PC-9 (cell line): ENCODE measurements around the gene CAPN9. TPM values are rescaled to one million over a fixed set of nuclear protein-coding genes. Genes with fewer than 3 reads are reported as not detected.

ENCODE experiments used
- BruUV-seq: library from RNA; stranded (reverse); fragments of 400-500 nt; replicated peaks from 2 replicates; lab custom pipeline; 2021; lab: Mats Ljungman, UMichigan
- CTCF ChIA-PET: fragments of 300-600 bp; sonication (Branson Sonifier 250); formaldehyde crosslinking; loops from one replicate; lab custom pipeline; 2022; ENCODE audit warnings: antibody characterized with exemption; lab: Charles Lee
- POLR2A ChIA-PET: fragments of 300-600 bp; sonication (Branson Sonifier 250); formaldehyde crosslinking; loops from one replicate; lab custom pipeline; 2022; ENCODE audit warnings: antibody characterized with exemption; ENCODE audit not compliant: unreplicated experiment; lab: Charles Lee
- DNase-seq, 2 experiments: peaks; one replicate each; pipeline versions ENCODE4 v3.0.0 to v3.0.0-alpha.2; 2015 to 2022; ENCODE audit warnings: mixed read lengths in 1 of 2
- H2AFZ ChIP-seq: fragments of 200-600 bp; sonication (generic); 2 replicates; pipeline ENCODE4 v1.8.1; 2017; ENCODE audit warnings: antibody characterized with exemption
- H3F3A ChIP-seq: fragments of 200-600 bp; sonication (generic); 2 replicates; pipeline ENCODE4 v1.8.1; 2017; ENCODE audit warnings: antibody characterized with exemption, mild to moderate bottlenecking, low read depth; ENCODE audit not compliant: insufficient read depth
- H3K27ac ChIP-seq: fragments of 200-600 bp; sonication (generic); 2 replicates; pipeline ENCODE4 v1.6.1; 2016; ENCODE audit warnings: mixed run types
- H3K27me3 ChIP-seq: fragments of 200-600 bp; sonication (generic); 2 replicates; pipeline ENCODE4 v1.6.1; 2016; ENCODE audit warnings: low read depth, mixed run types; ENCODE audit not compliant: insufficient read depth
- H3K36me3 ChIP-seq: fragments of 200-600 bp; sonication (generic); 2 replicates; pipeline ENCODE4 v1.6.1; 2016; ENCODE audit warnings: low read depth, mixed run types
- H3K4me1 ChIP-seq: fragments of 200-600 bp; sonication (generic); replicated peaks from 2 replicates; pipeline ENCODE4 v1.6.1; 2016; ENCODE audit warnings: mixed run types; ENCODE audit not compliant: insufficient read depth
- H3K4me2 ChIP-seq: fragments of 200-600 bp; sonication (generic); 2 replicates; pipeline ENCODE4 v1.6.1; 2017; ENCODE audit warnings: mixed run types
- H3K4me3 ChIP-seq: fragments of 200-600 bp; sonication (generic); 2 replicates; pipeline ENCODE4 v1.6.1; 2016; ENCODE audit warnings: mixed run types
- H3K79me2 ChIP-seq: fragments of 200-600 bp; sonication (generic); 2 replicates; pipeline ENCODE4 v1.6.1; 2017; ENCODE audit warnings: low read depth, mixed run types
- H3K9me2 ChIP-seq: fragments of 200-600 bp; sonication (generic); 2 replicates; pipeline ENCODE4 v1.8.1; 2017; ENCODE audit warnings: mild to moderate bottlenecking; ENCODE audit not compliant: insufficient read depth
- H3K9me3 ChIP-seq: fragments of 200-600 bp; sonication (generic); 2 replicates; pipeline ENCODE4 v1.8.1; 2016; ENCODE audit warnings: low read depth; ENCODE audit not compliant: insufficient read depth
- H4K20me1 ChIP-seq: fragments of 200-600 bp; sonication (generic); 2 replicates; pipeline ENCODE4 v1.8.1; 2017; ENCODE audit not compliant: insufficient read depth
- EZH2 ChIP-seq: fragments of 200-600 bp; sonication (generic); IDR thresholded peaks from 2 replicates; pipeline ENCODE4 v1.8.0; 2017; ENCODE audit warnings: antibody characterized with exemption, low read depth
- intact Hi-C: fragments of 100-400 bp; cut with micrococcal nuclease; formaldehyde crosslinking; loops from one replicate; pipeline ENCODE4 v1.10.0; 2022; ENCODE audit not compliant: unreplicated experiment
- total RNA-seq: library from RNA; stranded (reverse); gene quantifications from 2 replicates; pipeline ENCODE4 v1.2.3, GENCODE V29; 2021
- TF ChIP-seq, protein P1 (sequence below): fragments of 200-600 bp; sonication (generic); conservative IDR thresholded peaks from 2 replicates; pipeline ENCODE4 v1.6.1; 2017; ENCODE audit warnings: mixed run types, antibody characterized with exemption, mild to moderate bottlenecking, moderate library complexity

Gene CAPN9
- total RNA-seq, 1 experiment from 2014 or later = not detected

DNA sequence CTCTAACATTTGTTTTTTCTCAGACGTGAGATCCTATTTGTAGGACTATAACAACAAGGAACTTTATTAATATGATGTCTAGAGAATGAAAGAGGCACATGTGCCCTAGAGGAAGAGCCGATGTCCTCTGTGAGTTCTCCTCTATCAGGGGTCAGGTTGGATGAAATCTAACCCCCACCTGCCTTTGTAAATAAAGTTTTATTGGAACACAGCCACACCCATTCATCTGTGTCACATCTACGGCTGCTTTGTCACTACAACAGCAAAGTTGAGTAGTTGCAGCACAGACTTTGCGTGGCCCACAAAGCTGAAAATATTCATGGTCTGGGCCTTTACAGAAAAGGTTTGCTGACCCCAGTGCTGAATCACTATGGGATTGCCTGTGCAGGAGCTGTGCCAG is 571 bp upstream of the CAPN9 start:
- DNase-seq = no peak
- CTCF ChIA-PET = no interaction called here

DNA sequence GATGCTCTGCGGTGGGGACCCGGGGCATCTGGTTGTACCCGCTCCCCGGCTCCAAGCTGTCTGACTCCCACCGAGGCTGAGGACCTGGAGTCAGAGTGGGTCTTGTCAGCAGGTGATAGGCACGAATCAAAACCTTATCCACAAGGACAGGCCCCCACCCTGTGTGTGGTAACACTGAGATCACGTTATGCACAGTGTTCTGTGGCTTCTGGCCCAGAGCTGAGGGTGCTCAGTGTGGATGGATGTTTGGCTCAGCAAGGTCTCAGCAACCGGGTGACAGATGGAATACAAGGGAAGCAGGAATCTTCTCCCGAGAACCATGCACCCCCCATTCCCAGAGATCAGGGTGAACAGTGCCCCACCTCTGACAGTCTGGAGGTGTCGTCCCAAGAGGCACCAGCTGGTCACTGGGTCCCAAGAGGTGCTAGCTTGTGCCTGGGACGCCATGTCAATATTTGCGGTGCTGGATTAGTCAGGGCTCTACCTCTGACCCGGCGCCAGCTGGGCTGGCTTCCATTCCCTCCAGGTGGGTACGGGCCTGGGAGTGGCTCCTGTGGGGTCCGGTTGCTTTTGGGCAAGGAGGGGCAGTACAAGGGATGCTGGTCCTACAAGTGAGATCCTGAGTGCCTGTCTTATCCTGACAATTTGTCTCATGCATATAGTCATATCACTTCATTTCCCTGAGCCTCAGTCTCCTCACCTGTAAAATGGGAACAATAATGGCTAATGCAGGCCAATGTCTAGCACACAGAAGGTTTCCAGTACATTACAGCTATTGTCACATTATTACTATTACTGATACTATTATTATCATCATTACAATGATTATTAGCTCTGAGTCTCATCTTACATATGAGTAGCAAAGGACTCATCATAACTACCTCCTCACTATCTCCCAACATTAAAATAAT is 957 bp downstream of the CAPN9 start:
- intact Hi-C loops = no loop called here
- ChIA-PET POLR2A (no interaction called here), CTCF (interaction anchor here (0.6 to 1.0 kb wide), 2 partner anchors 29 to 106 kb away, joined by 3 to 4 read pairs; no protein-coding TSS in a partner anchor)

More for the DNA sequence above, 571 bp upstream of the CAPN9 start:
- H4K20me1 ChIP-seq = no peaks in the 10 kb centered on the region
- POLR2A ChIA-PET = interaction anchor here (0.7 kb wide), 1 partner anchor 521 kb away, joined by 3 read pairs; no protein-coding TSS in a partner anchor
- H3F3A ChIP-seq = peaks cover 4% of the 10 kb centered on the region; the same call in 1 of the 2 replicates
- BruUV-seq = no TSS peak
- H3K4me1 ChIP-seq = peaks cover 31% of the 10 kb centered on the region
- no peaks in the 10 kb centered on the region for H3K27me3 ChIP-seq
- no peak overlapping the region for H3K27ac ChIP-seq
- no peaks in the 10 kb centered on the region for H3K79me2 ChIP-seq
- TF ChIP-seq, protein P1, sequence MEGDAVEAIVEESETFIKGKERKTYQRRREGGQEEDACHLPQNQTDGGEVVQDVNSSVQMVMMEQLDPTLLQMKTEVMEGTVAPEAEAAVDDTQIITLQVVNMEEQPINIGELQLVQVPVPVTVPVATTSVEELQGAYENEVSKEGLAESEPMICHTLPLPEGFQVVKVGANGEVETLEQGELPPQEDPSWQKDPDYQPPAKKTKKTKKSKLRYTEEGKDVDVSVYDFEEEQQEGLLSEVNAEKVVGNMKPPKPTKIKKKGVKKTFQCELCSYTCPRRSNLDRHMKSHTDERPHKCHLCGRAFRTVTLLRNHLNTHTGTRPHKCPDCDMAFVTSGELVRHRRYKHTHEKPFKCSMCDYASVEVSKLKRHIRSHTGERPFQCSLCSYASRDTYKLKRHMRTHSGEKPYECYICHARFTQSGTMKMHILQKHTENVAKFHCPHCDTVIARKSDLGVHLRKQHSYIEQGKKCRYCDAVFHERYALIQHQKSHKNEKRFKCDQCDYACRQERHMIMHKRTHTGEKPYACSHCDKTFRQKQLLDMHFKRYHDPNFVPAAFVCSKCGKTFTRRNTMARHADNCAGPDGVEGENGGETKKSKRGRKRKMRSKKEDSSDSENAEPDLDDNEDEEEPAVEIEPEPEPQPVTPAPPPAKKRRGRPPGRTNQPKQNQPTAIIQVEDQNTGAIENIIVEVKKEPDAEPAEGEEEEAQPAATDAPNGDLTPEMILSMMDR = no peak
- TF ChIP-seq EZH2 = no peak
- H2AFZ ChIP-seq = no peak overlapping the region
- no peak overlapping the region for H3K4me3 ChIP-seq
- no peak overlapping the region for H3K4me2 ChIP-seq
- no peaks in the 10 kb centered on the region for H3K36me3 ChIP-seq
- H3K9me2 ChIP-seq = no peaks in the 10 kb centered on the region
- intact Hi-C loops = no loop called here
- no peaks in the 10 kb centered on the region for H3K9me3 ChIP-seq

DNA sequence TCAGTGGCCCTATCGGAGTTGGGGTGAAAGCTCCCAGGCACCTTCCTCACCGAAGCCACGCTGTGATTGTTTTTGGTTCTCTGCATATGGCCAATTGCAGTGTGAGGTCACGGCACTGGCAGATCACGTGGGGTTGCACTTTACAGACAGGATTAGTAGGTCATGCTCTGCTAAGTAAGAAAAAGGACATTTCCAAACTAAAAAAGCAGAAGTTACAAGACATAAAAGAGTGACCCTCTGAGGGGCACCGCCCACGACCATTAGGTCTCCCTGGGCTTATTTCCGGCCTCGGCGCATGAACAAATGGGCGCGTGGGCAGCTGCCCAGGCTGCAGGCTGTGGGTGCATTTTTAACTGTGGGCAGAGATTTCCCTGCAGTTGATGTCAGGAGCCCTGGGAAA is 2.0 kb downstream of the CAPN9 start:
- no peak overlapping the region for H2AFZ ChIP-seq
- peaks cover 43% of the 10 kb centered on the region for H3K4me1 ChIP-seq
- no peak for TF ChIP-seq EZH2
- no peaks in the 10 kb centered on the region for H3K36me3 ChIP-seq
- no peaks in the 10 kb centered on the region for H4K20me1 ChIP-seq
- no peaks in the 10 kb centered on the region for H3K79me2 ChIP-seq
- ChIA-PET CTCF (interaction anchor here (1.0 kb wide), 1 partner anchor 107 kb away, joined by 4 read pairs; no protein-coding TSS in a partner anchor), POLR2A (no interaction called here)
- intact Hi-C loops = no loop called here
- H3K9me2 ChIP-seq = no peaks in the 10 kb centered on the region
- DNase-seq = no peak
- no peak overlapping the region for H3K4me2 ChIP-seq
- H3K9me3 ChIP-seq = no peaks in the 10 kb centered on the region
- H3K4me3 ChIP-seq = no peak overlapping the region
- no peaks in the 10 kb centered on the region for H3K27me3 ChIP-seq
- no peak overlapping the region for H3K27ac ChIP-seq
- H3F3A ChIP-seq = peaks cover 7% of the 10 kb centered on the region; the same call in 1 of the 2 replicates
- no TSS peak for BruUV-seq

More for the DNA sequence above, 957 bp downstream of the CAPN9 start:
- no peak overlapping the region for H3K27ac ChIP-seq
- no peaks in the 10 kb centered on the region for H3K36me3 ChIP-seq
- no peak overlapping the region for H3K4me3 ChIP-seq
- BruUV-seq = no TSS peak
- H3K79me2 ChIP-seq = no peaks in the 10 kb centered on the region
- H3K4me2 ChIP-seq = no peak overlapping the region
- TF ChIP-seq EZH2 = no peak
- TF ChIP-seq, protein P1 = no peak
- DNase-seq = no peak
- no peaks in the 10 kb centered on the region for H3K9me2 ChIP-seq
- H3F3A ChIP-seq = peaks cover 8% of the 10 kb centered on the region; the same call in 1 of the 2 replicates
- no peaks in the 10 kb centered on the region for H3K9me3 ChIP-seq
- H4K20me1 ChIP-seq = no peaks in the 10 kb centered on the region
- no peaks in the 10 kb centered on the region for H3K27me3 ChIP-seq
- H3K4me1 ChIP-seq = peaks cover 46% of the 10 kb centered on the region
- no peak overlapping the region for H2AFZ ChIP-seq
